Naive thymus-derived CD4-positive, alpha-beta T cell (primary cell): ENCODE results near the gene MAP3K7CL. TPM values are rescaled to one million over a fixed set of nuclear protein-coding genes. Genes with fewer than 3 reads are reported as not detected.

ENCODE experiments used
- ATAC-seq: fragments of 150-1000 bp; cut with Tn5 transposase; 2 replicates; pipeline ENCODE4 v1.10.0; 2021; ENCODE audit warnings: mild to moderate bottlenecking, moderate library complexity
- CTCF ChIA-PET: fragments of 350-600 bp; sonication (Branson Sonifier 250); formaldehyde crosslinking; loops from one replicate; lab custom pipeline; 2021; ENCODE audit warnings: antibody characterized with exemption; lab: Charles Lee
- POLR2A ChIA-PET: fragments of 350-600 bp; sonication (Branson Sonifier 250); formaldehyde crosslinking; loops from one replicate; lab custom pipeline; 2021; ENCODE audit warnings: antibody characterized with exemption, inconsistent platforms; lab: Charles Lee
- DNase-seq, 9 donors: peaks; one replicate each; pipeline versions ENCODE4 v3.0.0 to v3.0.0-alpha.2; 2020 to 2022; ENCODE audit warnings: mixed read lengths in 1 of 9
- H3K27ac ChIP-seq: one replicate; pipeline ENCODE4 v1.7.0; 2013; ENCODE audit warnings: mild to moderate bottlenecking, low read depth, low read length, moderate library complexity
- H3K27me3 ChIP-seq, 2 donors: one replicate each; pipeline ENCODE4 v1.7.0; 2013; ENCODE audit warnings: low read length in 2 of 2, mild to moderate bottlenecking in 2 of 2, moderate library complexity in 2 of 2; ENCODE audit not compliant: control insufficient read depth in 2 of 2, insufficient read depth in 2 of 2
- H3K36me3 ChIP-seq, 3 experiments: 1 replicate in 2 of 3; 2 replicates in 1 of 3; pipeline ENCODE4 v1.7.0; 2013; ENCODE audit warnings: low read length in 3 of 3, mild to moderate bottlenecking in 3 of 3, moderate library complexity in 1 of 3; ENCODE audit not compliant: insufficient read depth in 3 of 3, control insufficient read depth in 2 of 3
- H3K4me1 ChIP-seq, 2 donors: one replicate each; pipeline ENCODE4 v1.7.0; 2013; ENCODE audit warnings: low read length in 2 of 2, mild to moderate bottlenecking in 2 of 2, moderate library complexity in 1 of 2; ENCODE audit not compliant: control insufficient read depth in 2 of 2, insufficient read depth in 2 of 2
- H3K4me3 ChIP-seq: 2 replicates; pipeline ENCODE4 v1.7.0; 2013; ENCODE audit warnings: mild to moderate bottlenecking, low read length
- H3K9me3 ChIP-seq, 3 experiments: 1 replicate in 2 of 3; 2 replicates in 1 of 3; pipeline ENCODE4 v1.7.0; 2013; ENCODE audit warnings: low read length in 3 of 3; ENCODE audit not compliant: control insufficient read depth in 2 of 3
- H3K27ac Mint-ChIP-seq, 9 donors: one replicate each; pipeline ENCODE4 v1.8.0; 2020 to 2022; ENCODE audit warnings: mixed read lengths in 9 of 9, mild to moderate bottlenecking in 8 of 9, moderate library complexity in 5 of 9, inconsistent platforms in 2 of 9
- H3K27me3 Mint-ChIP-seq, 5 donors: one replicate each; pipeline ENCODE4 v1.8.0; 2021 to 2022; ENCODE audit warnings: mixed read lengths in 5 of 5, mild to moderate bottlenecking in 1 of 5
- H3K36me3 Mint-ChIP-seq, 5 donors: one replicate each; pipeline ENCODE4 v1.8.0; 2020 to 2022; ENCODE audit warnings: mixed read lengths in 5 of 5, mild to moderate bottlenecking in 3 of 5, inconsistent platforms in 1 of 5
- H3K4me1 Mint-ChIP-seq, 7 donors: one replicate each; pipeline ENCODE4 v1.8.0; 2020 to 2022; ENCODE audit warnings: mixed read lengths in 7 of 7, mild to moderate bottlenecking in 3 of 7, inconsistent platforms in 1 of 7
- H3K4me3 Mint-ChIP-seq, 10 donors: one replicate each; pipeline ENCODE4 v1.8.0; 2020 to 2022; ENCODE audit warnings: mild to moderate bottlenecking in 10 of 10, mixed read lengths in 10 of 10, moderate library complexity in 6 of 10, inconsistent platforms in 2 of 10
- H3K9me3 Mint-ChIP-seq, 11 donors: one replicate each; pipeline ENCODE4 v1.8.0; 2020 to 2022; ENCODE audit warnings: mixed read lengths in 11 of 11, mild to moderate bottlenecking in 4 of 11, inconsistent platforms in 1 of 11, moderate library complexity in 1 of 11
- intact Hi-C, 2 donors: fragments of 100-400 bp; cut with micrococcal nuclease; formaldehyde crosslinking; loops; one replicate each; pipeline ENCODE4 v1.15.1; 2023
- polyA plus RNA-seq, 2 donors: library from polyadenylated mRNA; unstranded; fragments of 300-500 nt; fragmentation: Illumina TruSeq; gene quantifications; one replicate each; pipeline ENCODE4 v1.2.3, GENCODE V29; 2021
- total RNA-seq, 6 experiments: library from RNA in 5 of 6; stranded (reverse) in 5 of 6; gene quantifications; 1 replicate in 5 of 6; 2 replicates in 1 of 6; pipeline ENCODE4 v1.2.3 and lab custom pipeline; 2021 to 2026

The MAP3K7CL gene
- total and polyA plus RNA-seq, 7 experiments from 2014 or later: 2.7 to 11.6 (median 6.8) TPM

GRCh38 chr21:29194342-29194741 lies 63.9 kb downstream of the MAP3K7CL start:
- Histone ChIP-seq H3K4me1 (peaks cover 0 to 2% of the 10 kb centered on the region in 2 donors), H3K36me3 (no peaks in the 10 kb centered on the region), H3K9me3 (peaks cover 0 to 6% (median 0%) of the 10 kb centered on the region in 3 experiments), H3K4me3 (no peak overlapping the region), H3K27me3 (no peaks in the 10 kb centered on the region), H3K27ac (no peak overlapping the region)
- no peaks in the 10 kb centered on the region for H3K27me3 Mint-ChIP-seq
- no peak for DNase-seq
- ChIA-PET CTCF (interaction anchor here (0.6 to 1.1 kb wide), 2 partner anchors 41 to 103 kb away, joined by 3 read pairs; no protein-coding TSS in a partner anchor), POLR2A (no interaction called here)
- ATAC-seq: no peak
- peaks cover 0 to 33% (median 9%) of the 10 kb centered on the region in 5 donors for H3K36me3 Mint-ChIP-seq
- peaks cover 12 to 45% (median 24%) of the 10 kb centered on the region in 7 donors for H3K4me1 Mint-ChIP-seq
- no peak overlapping the region for H3K27ac Mint-ChIP-seq
- peak overlapping the region in 1 of 10 donors; percentile 53 for H3K4me3 Mint-ChIP-seq
- peaks cover 0 to 28% (median 14%) of the 10 kb centered on the region in 11 donors for H3K9me3 Mint-ChIP-seq
- intact Hi-C loops: loop anchor here in 1 of 2 donors (10.0 kb wide), 2 partner anchors 310 to 360 kb away; a partner anchor contains a TSS

GRCh38 chr21:29194847-29195246 lies 64.4 kb downstream of the MAP3K7CL start:
- no peak for ATAC-seq
- intact Hi-C loops: loop anchor here in 1 of 2 donors (5.0 to 10.0 kb wide), 3 partner anchors 37 to 360 kb away; a partner anchor contains a TSS
- peaks cover 0 to 2% of the 10 kb centered on the region in 2 donors for H3K4me1 ChIP-seq

GRCh38 chr21:29195981-29196669 lies 65.7 kb downstream of the MAP3K7CL start:
- Histone ChIP-seq H3K9me3 (peaks cover 0 to 7% (median 0%) of the 10 kb centered on the region in 3 experiments), H3K27ac (no peak overlapping the region), H3K4me1 (peaks cover 0 to 2% of the 10 kb centered on the region in 2 donors), H3K36me3 (no peaks in the 10 kb centered on the region), H3K27me3 (no peaks in the 10 kb centered on the region), H3K4me3 (peak overlapping the region; percentile 30)
- peak overlapping the region; percentile 63 to 92 (median 82) for H3K4me3 Mint-ChIP-seq
- intact Hi-C loops: loop anchor here (1.0 to 10.0 kb wide), 12 partner anchors 12 to 361 kb away; partner anchors contain the start of genes CCT8 (in 2 of the 2) and USP16 (in 1 of the 2)
- CTCF ChIA-PET: interaction anchor here (0.7 kb wide), 1 partner anchor 348 kb away, joined by 4 read pairs; no protein-coding TSS in a partner anchor
- peaks cover 12 to 40% (median 24%) of the 10 kb centered on the region in 7 donors for H3K4me1 Mint-ChIP-seq
- peak overlapping the region; percentile 2 to 88 (median 84) for H3K27ac Mint-ChIP-seq
- H3K36me3 Mint-ChIP-seq: peaks cover 0 to 38% (median 9%) of the 10 kb centered on the region in 5 donors
- ATAC-seq (peak; percentile 99), DNase-seq (peak in 8 of 9 donors; percentile 13 to 71 (median 44))
- POLR2A ChIA-PET: interaction anchor here (0.6 kb wide), 2 partner anchors 109 to 252 kb away, joined by 3 to 4 read pairs; no protein-coding TSS in a partner anchor
- H3K27me3 Mint-ChIP-seq: no peaks in the 10 kb centered on the region
- peaks cover 5 to 42% (median 21%) of the 10 kb centered on the region in 11 donors for H3K9me3 Mint-ChIP-seq

More at GRCh38 chr21:29194847-29195246, 64.4 kb downstream of the MAP3K7CL start:
- peak overlapping the region in 1 of 10 donors; percentile 53 for H3K4me3 Mint-ChIP-seq
- ChIA-PET CTCF (interaction anchor here (1.1 kb wide), 1 partner anchor 103 kb away, joined by 3 read pairs; no protein-coding TSS in a partner anchor), POLR2A (no interaction called here)
- H3K27ac Mint-ChIP-seq: peak overlapping the region in 2 of 9 donors; percentile 65 to 85
- peaks cover 0 to 29% (median 15%) of the 10 kb centered on the region in 11 donors for H3K9me3 Mint-ChIP-seq
- Histone ChIP-seq H3K36me3 (no peaks in the 10 kb centered on the region), H3K9me3 (peaks cover 0 to 7% (median 0%) of the 10 kb centered on the region in 3 experiments), H3K27me3 (no peaks in the 10 kb centered on the region), H3K27ac (no peak overlapping the region), H3K4me3 (no peak overlapping the region)
- no peaks in the 10 kb centered on the region for H3K27me3 Mint-ChIP-seq
- no peak for DNase-seq
- peaks cover 12 to 45% (median 24%) of the 10 kb centered on the region in 7 donors for H3K4me1 Mint-ChIP-seq
- peaks cover 0 to 33% (median 9%) of the 10 kb centered on the region in 5 donors for H3K36me3 Mint-ChIP-seq

GRCh38 chr21:29196670-29197191 lies 66.3 kb downstream of the MAP3K7CL start:
- Histone ChIP-seq H3K4me3 (peak overlapping the region; percentile 30), H3K27ac (no peak overlapping the region), H3K4me1 (peaks cover 0 to 2% of the 10 kb centered on the region in 2 donors), H3K9me3 (peaks cover 0 to 7% (median 0%) of the 10 kb centered on the region in 3 experiments), H3K27me3 (no peaks in the 10 kb centered on the region), H3K36me3 (no peaks in the 10 kb centered on the region)
- H3K4me1 Mint-ChIP-seq: peaks cover 10 to 40% (median 24%) of the 10 kb centered on the region in 7 donors
- peak overlapping the region; percentile 51 to 88 (median 84) for H3K27ac Mint-ChIP-seq
- ATAC-seq: peak; percentile 18
- peaks cover 0 to 40% (median 9%) of the 10 kb centered on the region in 5 donors for H3K36me3 Mint-ChIP-seq
- no peak for DNase-seq
- H3K27me3 Mint-ChIP-seq: no peaks in the 10 kb centered on the region
- CTCF ChIA-PET: interaction anchor here (0.7 kb wide), 1 partner anchor 348 kb away, joined by 4 read pairs; no protein-coding TSS in a partner anchor
- peak overlapping the region; percentile 63 to 92 (median 82) for H3K4me3 Mint-ChIP-seq
- intact Hi-C loops: loop anchor here (1.0 to 10.0 kb wide), 12 partner anchors 12 to 362 kb away; partner anchors contain the start of genes CCT8 (in 2 of the 2) and USP16 (in 1 of the 2)
- peaks cover 5 to 48% (median 24%) of the 10 kb centered on the region in 11 donors for H3K9me3 Mint-ChIP-seq
- POLR2A ChIA-PET: interaction anchor here (0.6 kb wide), 1 partner anchor 108 kb away, joined by 3 read pairs; no protein-coding TSS in a partner anchor

- Mint-ChIP-seq H3K27ac (no peak overlapping the region), H3K4me1 (peaks cover 6 to 16% (median 9%) of the 10 kb centered on the region in 7 donors), H3K4me3 (no peak overlapping the region), H3K27me3 (no peaks in the 10 kb centered on the region), H3K36me3 (peaks cover 0 to 39% (median 10%) of the 10 kb centered on the region in 5 donors), H3K9me3 (peaks cover 5 to 63% (median 32%) of the 10 kb centered on the region in 11 donors)
- Histone ChIP-seq H3K9me3 (peaks cover 0 to 7% (median 0%) of the 10 kb centered on the region in 3 experiments), H3K36me3 (no peaks in the 10 kb centered on the region), H3K27me3 (no peaks in the 10 kb centered on the region), H3K4me3 (no peak overlapping the region), H3K27ac (no peak overlapping the region), H3K4me1 (no peaks in the 10 kb centered on the region)
- DNase-seq (no peak), ATAC-seq (no peak)
- intact Hi-C loops: no loop called here
- POLR2A ChIA-PET: no interaction called here
- CTCF ChIA-PET: no interaction called here
Observed at GRCh38 chr21:29201186-29201585, 70.7 kb downstream of the MAP3K7CL start.

- Histone ChIP-seq H3K9me3 (no peaks in the 10 kb centered on the region), H3K27me3 (no peaks in the 10 kb centered on the region), H3K36me3 (no peaks in the 10 kb centered on the region), H3K4me1 (no peaks in the 10 kb centered on the region), H3K27ac (no peak overlapping the region), H3K4me3 (no peak overlapping the region)
- CTCF ChIA-PET: no interaction called here
- intact Hi-C loops: no loop called here
- ATAC-seq: no peak
- DNase-seq: no peak
- H3K4me1 Mint-ChIP-seq: peaks cover 0 to 13% (median 0%) of the 10 kb centered on the region in 7 donors
- no peak overlapping the region for H3K4me3 Mint-ChIP-seq
- no peak overlapping the region for H3K27ac Mint-ChIP-seq
- H3K36me3 Mint-ChIP-seq: peaks cover 0 to 15% (median 3%) of the 10 kb centered on the region in 5 donors
- peaks cover 0 to 34% (median 17%) of the 10 kb centered on the region in 11 donors for H3K9me3 Mint-ChIP-seq
- H3K27me3 Mint-ChIP-seq: peaks cover 0 to 4% (median 0%) of the 10 kb centered on the region in 5 donors
- POLR2A ChIA-PET: no interaction called here
Observed at GRCh38 chr21:29205009-29205408, 74.6 kb downstream of the MAP3K7CL start.
